SK-N-SH (cell line): ENCODE results near the gene PRKACB.

Experiments
- CTCF ChIP-seq: fragments of 200-600 bp; sonication (generic); IDR thresholded peaks from 2 replicates; pipeline ENCODE4 v1.6.1; 2017; ENCODE audit warnings: antibody characterized with exemption, mild to moderate bottlenecking, moderate library complexity
- ELF1 ChIP-seq: IDR thresholded peaks from 2 replicates; pipeline ENCODE4 v1.4.0; 2012
- EP300 ChIP-seq, 2 experiments: IDR thresholded peaks; 2 replicates each; pipeline versions ENCODE4 v1.4.0 to v1.6.1; 2012; ENCODE audit warnings: borderline replicate concordance in 1 of 2, low read depth in 1 of 2, low read length in 1 of 2
- EZH2phosphoT487 ChIP-seq: fragments of 200-600 bp; sonication (generic); IDR thresholded peaks from 2 replicates; pipeline ENCODE4 v1.6.1; 2017; ENCODE audit warnings: low read depth, mixed run types, mild to moderate bottlenecking, antibody characterized with exemption, moderate library complexity, borderline replicate concordance
- GABPA ChIP-seq: IDR thresholded peaks from 2 replicates; pipeline ENCODE4 v1.4.0; 2012; ENCODE audit warnings: low read depth, mild to moderate bottlenecking
- POLR2AphosphoS5 ChIP-seq: IDR thresholded peaks from 2 replicates; pipeline ENCODE4 v1.6.1; 2012; ENCODE audit warnings: low read depth, low read length
- RAD21 ChIP-seq: IDR thresholded peaks from 2 replicates; pipeline ENCODE4 v1.6.1; 2012; ENCODE audit warnings: mild to moderate bottlenecking, low read length
- REST ChIP-seq: IDR thresholded peaks from 2 replicates; pipeline ENCODE4 v1.6.1; 2012; ENCODE audit warnings: mild to moderate bottlenecking, low read depth, low read length, moderate library complexity
- SIN3A ChIP-seq: IDR thresholded peaks from 2 replicates; pipeline ENCODE4 v1.6.1; 2012; ENCODE audit warnings: low read depth, mild to moderate bottlenecking, low read length, moderate library complexity, borderline replicate concordance
- TAF1 ChIP-seq: IDR thresholded peaks from 2 replicates; pipeline ENCODE4 v1.6.1; 2012; ENCODE audit warnings: low read depth, mild to moderate bottlenecking, low read length, moderate library complexity, borderline replicate concordance
- TCF12 ChIP-seq: IDR thresholded peaks from 2 replicates; pipeline ENCODE4 v1.4.0; 2012
- USF1 ChIP-seq: IDR thresholded peaks from 2 replicates; pipeline ENCODE4 v1.4.0; 2012; ENCODE audit warnings: low read depth, borderline replicate concordance
- TF ChIP-seq, protein P1 (sequence below): IDR thresholded peaks from 2 replicates; pipeline ENCODE4 v1.4.0; 2012; ENCODE audit warnings: low read depth

GRCh38 chr1:84159533-84160240 is 15.6 kb downstream of the PRKACB start:
- TF ChIP-seq CTCF (no peak), REST (no peak), TCF12 (no peak), USF1 (no peak), EP300 (IDR thresholded peaks at IDR 0.05; ENCODE audit: borderline replicate concordance in 1 of 2, low read depth in 1 of 2, low read length in 1 of 2) (no peak), GABPA (no peak), POLR2AphosphoS5 (no peak), ELF1 (no peak), RAD21 (no peak), TAF1 (no peak), EZH2phosphoT487 (no peak), SIN3A (no peak)
- TF ChIP-seq, protein P1, sequence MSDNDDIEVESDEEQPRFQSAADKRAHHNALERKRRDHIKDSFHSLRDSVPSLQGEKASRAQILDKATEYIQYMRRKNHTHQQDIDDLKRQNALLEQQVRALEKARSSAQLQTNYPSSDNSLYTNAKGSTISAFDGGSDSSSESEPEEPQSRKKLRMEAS = no peak
